HG03469 (cell line): ENCODE results near the gene CTDP1.
"Not testable (repeated sequence)": the region's sequence is repeated elsewhere in the genome, so short reads cannot be mapped to it uniquely, and the experiment has no call there.

Experiments
- ATAC-seq: cut with Tn5 transposase; IDR thresholded peaks from one replicate; pipeline ENCODE4 v1.9.1; 2021; ENCODE audit warnings: mild to moderate bottlenecking, moderate library complexity, moderate number of reproducible peaks; ENCODE audit not compliant: unreplicated experiment

CTDP1 gene

GRCh38 chr18:79719478-79720358, 40.1 kb downstream of the CTDP1 start:
- ATAC-seq, result not testable (repeated sequence)

- ATAC-seq, result no peak
These were observed 40.7 kb downstream of the CTDP1 start for GRCh38 chr18:79720359-79720733.

- ATAC-seq, result no peak
These were observed 43.4 kb downstream of the CTDP1 start for GRCh38 chr18:79723036-79723435.

GRCh38 chr18:79723628-79724027, 44.0 kb downstream of the CTDP1 start:
- no peak for ATAC-seq

GRCh38 chr18:79724299-79725080, 44.9 kb downstream of the CTDP1 start:
- no peak for ATAC-seq

- no peak for ATAC-seq
These were observed 45.9 kb downstream of the CTDP1 start for GRCh38 chr18:79725486-79725885.

GRCh38 chr18:79726721-79727120, 47.1 kb downstream of the CTDP1 start:
- no peak for ATAC-seq

- no peak for ATAC-seq
These were observed 47.6 kb downstream of the CTDP1 start for GRCh38 chr18:79727211-79727610.

GRCh38 chr18:79728931-79729586, 49.5 kb downstream of the CTDP1 start:
- ATAC-seq, result no peak

GRCh38 chr18:79729611-79730010, 50.0 kb downstream of the CTDP1 start:
- no peak for ATAC-seq

- no peak for ATAC-seq
These were observed 51.2 kb downstream of the CTDP1 start for GRCh38 chr18:79730804-79731203.

GRCh38 chr18:79731881-79732720, 52.5 kb downstream of the CTDP1 start:
- not testable (repeated sequence) for ATAC-seq

- ATAC-seq, result no peak
These were observed 53.1 kb downstream of the CTDP1 start for GRCh38 chr18:79732721-79733025.

- ATAC-seq, result no peak
These were observed 53.6 kb downstream of the CTDP1 start for GRCh38 chr18:79733135-79733701.

GRCh38 chr18:79733986-79734770, 54.6 kb downstream of the CTDP1 start:
- no peak for ATAC-seq

- ATAC-seq, result no peak
These were observed 55.7 kb downstream of the CTDP1 start for GRCh38 chr18:79735071-79735980.

GRCh38 chr18:79736230-79736629, 56.6 kb downstream of the CTDP1 start:
- no peak for ATAC-seq

GRCh38 chr18:79736846-79737245, 57.2 kb downstream of the CTDP1 start:
- ATAC-seq, result no peak

GRCh38 chr18:79737426-79737825, 57.8 kb downstream of the CTDP1 start:
- ATAC-seq, result no peak
